Measurements from ENCODE around the gene SEMA4A.
A peak's percentile ranks its signal among the peaks of the same experiment; 100 is the strongest.
"Not testable (repeated sequence)": the region's sequence is repeated elsewhere in the genome, so short reads cannot be mapped to it uniquely, and the experiment has no call there.

The SEMA4A gene

GRCh38 chr1:156194300-156194652 is 40.9 kb downstream of the SEMA4A start:
- DNase-seq (ENCODE audit: low read depth in 2 of 2) = no peak

- DNase-seq (ENCODE audit: low read depth in 2 of 2) = no peak
Observed at GRCh38 chr1:156195853-156196252, 42.5 kb downstream of the SEMA4A start.

GRCh38 chr1:156196445-156196844 is 43.1 kb downstream of the SEMA4A start:
- DNase-seq (ENCODE audit: low read depth in 2 of 2) = no peak

DNA sequence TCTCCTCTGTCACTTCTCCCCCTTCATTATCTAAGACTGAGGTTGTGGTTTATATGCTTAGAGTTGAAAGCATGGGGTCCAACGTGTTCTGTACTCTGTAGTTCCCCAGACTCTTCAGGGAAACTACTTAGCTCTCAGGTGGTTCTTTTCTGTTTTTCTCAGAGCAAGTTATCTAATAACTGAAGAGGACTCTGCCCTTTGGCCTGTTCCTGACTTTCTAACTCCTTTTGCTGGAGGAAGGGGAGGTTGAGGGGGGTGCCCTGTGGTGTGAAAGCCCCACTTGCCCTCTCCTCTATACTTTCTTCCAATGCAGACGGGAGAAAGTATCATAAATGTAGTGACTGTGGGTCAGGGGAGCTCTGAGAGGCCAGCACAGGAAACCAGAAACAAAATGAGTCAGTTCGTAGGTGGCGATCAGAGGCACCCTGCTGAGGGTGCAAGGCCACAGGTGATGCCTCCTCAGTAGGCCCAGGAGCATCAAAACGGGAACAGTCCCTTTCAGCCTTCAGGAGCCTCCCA is 45.5 kb downstream of the SEMA4A start:
- no peak for DNase-seq (ENCODE audit: low read depth in 2 of 2)

GRCh38 chr1:156200044-156200443 is 46.7 kb downstream of the SEMA4A start:
- no peak for DNase-seq (ENCODE audit: low read depth in 2 of 2)

- no peak for DNase-seq (ENCODE audit: low read depth in 2 of 2)
Observed at GRCh38 chr1:156203331-156203730, 49.9 kb downstream of the SEMA4A start.

DNA sequence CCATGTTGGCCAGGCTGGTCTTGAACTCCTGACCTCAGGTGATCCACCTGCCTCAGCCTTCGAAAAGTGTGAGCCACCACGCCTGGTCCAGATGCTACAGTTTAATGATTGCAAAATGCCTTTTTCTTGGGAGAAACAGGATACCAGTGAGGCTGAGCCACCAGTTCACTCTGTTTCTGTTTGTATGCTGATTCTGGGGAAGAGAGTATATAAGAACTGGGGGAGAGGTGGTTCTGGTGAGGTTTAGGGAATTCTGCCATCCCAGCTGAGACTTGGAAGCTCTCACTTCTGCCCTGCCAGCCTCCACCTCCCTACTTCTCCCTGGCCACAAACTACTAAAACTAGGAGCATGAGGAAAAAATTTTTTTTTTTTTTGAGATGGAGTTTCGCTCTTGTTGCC is 51.3 kb downstream of the SEMA4A start:
- DNase-seq (ENCODE audit: low read depth in 2 of 2) = no peak

DNA sequence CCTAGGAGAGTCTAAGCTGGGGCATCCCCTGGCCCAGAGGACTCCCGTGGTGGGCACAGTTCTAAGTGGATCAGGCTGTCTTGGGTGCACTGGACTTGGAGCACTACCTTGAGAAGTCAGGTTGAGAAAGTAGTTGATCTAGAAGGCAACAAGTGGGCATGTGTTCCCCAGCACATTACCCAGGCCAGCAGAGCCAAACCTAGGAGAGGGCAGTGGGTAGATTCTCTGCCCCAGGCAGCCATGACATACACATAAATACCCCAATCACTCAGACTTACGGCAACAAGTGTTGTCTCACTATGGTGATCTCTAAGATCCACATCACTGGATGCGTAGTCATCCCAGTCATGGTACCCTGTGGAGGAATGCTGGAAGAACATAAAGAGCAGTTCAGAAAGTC is 57.9 kb downstream of the SEMA4A start:
- no peak for DNase-seq (ENCODE audit: low read depth in 2 of 2)

DNA sequence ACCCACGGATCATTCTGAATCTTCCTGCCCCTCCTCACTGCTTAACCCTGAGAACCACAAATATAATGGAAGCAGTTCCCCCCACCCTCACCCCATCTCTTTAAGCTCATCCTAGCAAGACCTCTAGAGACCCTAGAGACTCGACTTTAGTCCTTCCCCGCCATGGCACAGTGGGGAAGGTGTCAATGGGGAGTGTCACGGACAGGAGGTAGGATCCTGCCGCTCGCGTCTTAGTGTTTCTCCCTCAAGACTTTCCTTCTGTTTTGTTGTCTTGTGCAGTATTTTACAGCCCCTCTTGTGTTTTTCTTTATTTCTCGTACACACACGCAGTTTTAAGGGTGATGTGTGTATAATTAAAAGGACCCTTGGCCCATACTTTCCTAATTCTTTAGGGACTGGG is 58.7 kb downstream of the SEMA4A start:
- no peak for DNase-seq (ENCODE audit: low read depth in 2 of 2)

DNA sequence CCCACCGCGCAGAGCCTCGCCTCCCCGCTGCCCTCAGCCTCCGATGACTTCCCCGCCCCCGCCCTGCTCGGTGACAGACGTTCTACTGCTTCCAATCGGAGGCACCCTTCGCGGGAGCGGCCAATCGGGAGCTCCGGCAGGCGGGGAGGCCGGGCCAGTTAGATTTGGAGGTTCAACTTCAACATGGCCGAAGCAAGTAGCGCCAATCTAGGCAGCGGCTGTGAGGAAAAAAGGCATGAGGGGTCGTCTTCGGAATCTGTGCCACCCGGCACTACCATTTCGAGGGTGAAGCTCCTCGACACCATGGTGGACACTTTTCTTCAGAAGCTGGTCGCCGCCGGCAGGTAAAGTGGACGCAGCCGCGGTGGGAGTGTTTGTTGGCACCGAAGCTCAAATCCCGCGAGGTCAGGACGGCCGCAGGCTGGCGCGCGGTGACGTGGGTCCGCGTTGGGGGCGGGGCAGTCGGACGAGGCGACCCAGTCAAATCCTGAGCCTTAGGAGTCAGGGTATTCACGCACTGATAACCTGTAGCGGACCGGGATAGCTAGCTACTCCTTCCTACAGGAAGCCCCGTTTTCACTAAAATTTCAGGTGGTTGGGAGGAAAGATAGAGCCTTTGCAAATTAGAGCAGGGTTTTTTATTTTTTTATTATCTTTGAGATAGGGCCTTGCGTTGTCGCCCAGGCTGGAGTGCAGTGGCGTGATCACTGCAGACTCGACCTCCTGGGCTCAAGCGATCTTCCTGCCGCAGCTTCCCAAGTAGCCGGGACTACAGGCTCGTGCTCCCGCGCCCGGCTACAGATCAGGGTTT is 59.7 kb downstream of the SEMA4A start, which contains the start of gene PMF1:
TSS of gene PMF1 (plus strand) at position 175 of the 811 bp plus-strand sequence. CDS start at position 184, 9 bp downstream.
- peak; percentile 95 to 96 for DNase-seq (ENCODE audit: low read depth in 2 of 2)

- no peak for DNase-seq (ENCODE audit: low read depth in 2 of 2)
Observed at GRCh38 chr1:156213644-156213966, 60.2 kb downstream of the SEMA4A start.

GRCh38 chr1:156214024-156214748 is 60.8 kb downstream of the SEMA4A start:
- DNase-seq (ENCODE audit: low read depth in 2 of 2) = no peak

DNA sequence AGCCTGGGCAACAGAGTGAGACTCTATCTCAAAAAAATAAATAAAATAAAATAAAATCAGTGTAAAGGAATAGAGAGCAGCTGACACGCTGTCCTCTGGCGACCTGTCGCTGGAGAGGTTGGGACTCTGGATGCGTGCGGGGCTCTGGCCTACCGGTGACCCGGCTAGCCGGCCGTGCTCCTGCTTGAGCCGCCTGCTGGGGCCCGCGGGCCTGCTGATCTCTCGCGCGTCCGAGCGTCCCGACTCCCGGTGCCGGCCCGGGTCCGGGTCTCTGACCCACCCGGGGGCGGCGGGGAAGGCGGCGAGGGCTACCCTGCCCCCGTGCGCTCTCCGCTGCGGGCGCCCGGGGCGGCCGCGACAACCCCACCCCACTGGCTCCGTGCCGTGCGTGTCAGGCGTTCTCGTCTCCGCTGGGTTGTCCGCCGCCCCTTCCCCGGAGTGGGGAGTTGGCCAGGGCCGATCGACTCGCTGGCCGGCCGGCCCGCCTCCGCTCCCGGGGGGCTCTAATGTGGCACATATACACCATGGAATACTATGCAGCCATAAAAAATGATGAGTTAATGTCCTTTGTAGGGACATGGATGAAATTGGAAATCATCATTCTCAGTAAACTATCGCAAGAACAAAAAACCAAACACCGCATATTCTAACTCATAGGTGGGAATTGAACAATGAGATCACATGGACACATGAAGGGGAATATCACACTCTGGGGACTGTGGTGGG is 63.1 kb downstream of the SEMA4A start:
- DNase-seq (ENCODE audit: low read depth in 2 of 2) = not testable (repeated sequence)

DNA sequence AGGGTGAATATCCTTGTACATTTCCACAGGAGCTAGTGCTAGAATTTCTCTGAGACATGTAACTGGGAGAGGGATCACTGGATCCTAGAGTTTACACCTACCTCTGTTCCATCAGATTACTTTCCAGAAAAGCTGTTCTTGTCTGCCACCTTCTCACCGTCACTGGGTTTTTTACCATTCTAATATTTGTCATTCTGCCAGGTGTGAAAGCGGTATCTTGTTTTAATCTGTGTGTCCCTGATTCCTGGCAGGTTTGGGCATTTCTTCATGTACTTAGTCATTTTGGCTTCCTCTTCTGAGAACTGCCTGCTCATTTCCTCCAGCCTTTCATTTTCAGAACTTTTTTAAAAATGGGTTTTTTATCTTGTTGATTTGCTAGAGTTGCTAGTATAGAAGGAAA is 64.5 kb downstream of the SEMA4A start:
- no peak for DNase-seq (ENCODE audit: low read depth in 2 of 2)

- no peak for DNase-seq (ENCODE audit: low read depth in 2 of 2)
Observed at GRCh38 chr1:156220226-156220625, 66.8 kb downstream of the SEMA4A start.

- no peak for DNase-seq (ENCODE audit: low read depth in 2 of 2)
Observed at GRCh38 chr1:156221986-156222692, 68.8 kb downstream of the SEMA4A start.

GRCh38 chr1:156225677-156226014 is 72.3 kb downstream of the SEMA4A start:
- DNase-seq (ENCODE audit: low read depth in 2 of 2) = no peak

GRCh38 chr1:156226116-156226538 is 72.7 kb downstream of the SEMA4A start:
- no peak for DNase-seq (ENCODE audit: low read depth in 2 of 2)

DNA sequence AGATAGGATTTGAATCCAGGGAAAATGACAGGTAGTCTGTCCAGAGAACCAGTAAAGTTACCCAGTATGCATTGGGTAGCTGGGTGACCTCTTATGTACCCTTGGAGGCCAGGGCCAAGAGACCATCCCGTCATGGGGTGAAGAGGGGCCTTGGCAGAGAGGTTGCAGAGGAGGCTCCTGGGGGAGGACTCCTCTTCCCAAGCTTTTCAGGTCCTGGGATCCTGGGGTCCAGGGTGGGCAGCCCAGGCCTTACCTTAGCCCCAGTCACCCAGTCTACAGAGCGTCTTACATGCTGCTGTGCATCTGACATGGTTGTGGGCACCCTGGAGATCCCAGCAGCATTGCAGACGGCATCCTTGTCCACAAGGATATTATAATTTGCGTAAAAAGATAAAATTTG is 73.4 kb downstream of the SEMA4A start:
- no peak for DNase-seq (ENCODE audit: low read depth in 2 of 2)

All from stimulated activated CD8-positive, alpha-beta memory T cell treated with anti-CD3 and anti-CD28 coated beads, Interleukin-2, amount 100 ng/mL, for 48 hours (primary cell).